NCI-H128 (cell line): ENCODE measurements around the gene CLDN24.

ENCODE experiments used
- DNase-seq: peaks from one replicate; lab custom pipeline; 2025; ENCODE audit not compliant: unreplicated experiment; lab: John Stamatoyannopoulos, UW

The CLDN24 gene

DNA sequence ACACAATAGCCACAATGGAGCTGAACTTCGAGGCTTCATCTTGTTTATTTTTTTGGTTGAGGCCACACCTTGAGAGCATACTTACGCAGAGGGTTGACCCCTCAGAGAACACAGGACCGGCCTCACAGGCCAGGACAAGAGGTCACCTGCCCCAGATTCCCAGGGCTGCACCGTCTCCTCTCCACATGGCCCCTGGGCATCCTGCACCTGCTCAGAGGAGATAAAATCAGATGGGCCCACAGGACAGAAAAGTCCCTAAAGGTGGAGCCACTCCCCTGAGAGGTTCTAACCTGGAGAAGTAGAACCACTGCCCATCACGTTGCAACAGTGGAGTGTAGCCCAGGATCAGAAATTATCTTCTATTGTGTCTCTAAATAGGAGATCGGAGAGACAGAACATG lies 1.1 kb upstream of the CLDN24 start:
- DNase-seq = no peak

DNA sequence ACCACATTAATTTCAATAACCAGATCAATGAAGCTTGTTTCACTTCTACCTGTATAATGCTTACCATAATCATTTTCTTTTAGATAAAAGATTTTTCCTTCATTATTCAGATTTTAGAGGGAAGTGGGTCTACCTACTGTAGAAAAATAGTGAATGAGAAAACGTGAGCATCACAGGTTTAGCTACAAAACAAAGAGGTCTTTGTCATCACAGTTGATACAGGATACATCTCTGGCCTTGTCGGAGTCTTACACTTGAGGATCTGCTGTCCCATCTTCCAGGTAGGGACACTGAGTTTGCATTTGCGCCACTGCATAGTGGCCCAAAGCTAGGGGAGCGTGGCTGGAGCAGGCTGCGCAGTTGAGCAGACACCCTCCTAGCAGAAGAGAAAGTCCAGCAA lies 710 bp downstream of the CLDN24 start:
- DNase-seq = no peak

DNA sequence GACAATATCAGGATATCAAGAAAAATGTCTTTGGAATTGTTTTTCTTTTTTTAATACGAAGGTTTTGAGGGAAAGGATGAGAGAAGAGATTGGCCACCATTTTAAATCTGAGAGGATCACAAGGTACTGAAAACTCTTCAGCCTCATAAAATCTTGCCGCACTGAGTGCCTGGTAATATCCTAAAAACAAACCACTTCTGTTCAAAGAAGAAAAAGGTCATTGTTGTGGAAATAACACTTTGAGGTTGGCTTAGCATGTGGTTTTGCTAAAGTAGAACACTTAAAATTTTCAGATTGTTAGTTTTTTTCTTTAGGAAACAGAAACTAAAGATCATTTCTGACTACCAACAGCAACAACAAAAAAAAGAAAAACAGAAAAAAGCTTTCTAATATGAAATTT lies 1.1 kb downstream of the CLDN24 start:
- no peak for DNase-seq

DNA sequence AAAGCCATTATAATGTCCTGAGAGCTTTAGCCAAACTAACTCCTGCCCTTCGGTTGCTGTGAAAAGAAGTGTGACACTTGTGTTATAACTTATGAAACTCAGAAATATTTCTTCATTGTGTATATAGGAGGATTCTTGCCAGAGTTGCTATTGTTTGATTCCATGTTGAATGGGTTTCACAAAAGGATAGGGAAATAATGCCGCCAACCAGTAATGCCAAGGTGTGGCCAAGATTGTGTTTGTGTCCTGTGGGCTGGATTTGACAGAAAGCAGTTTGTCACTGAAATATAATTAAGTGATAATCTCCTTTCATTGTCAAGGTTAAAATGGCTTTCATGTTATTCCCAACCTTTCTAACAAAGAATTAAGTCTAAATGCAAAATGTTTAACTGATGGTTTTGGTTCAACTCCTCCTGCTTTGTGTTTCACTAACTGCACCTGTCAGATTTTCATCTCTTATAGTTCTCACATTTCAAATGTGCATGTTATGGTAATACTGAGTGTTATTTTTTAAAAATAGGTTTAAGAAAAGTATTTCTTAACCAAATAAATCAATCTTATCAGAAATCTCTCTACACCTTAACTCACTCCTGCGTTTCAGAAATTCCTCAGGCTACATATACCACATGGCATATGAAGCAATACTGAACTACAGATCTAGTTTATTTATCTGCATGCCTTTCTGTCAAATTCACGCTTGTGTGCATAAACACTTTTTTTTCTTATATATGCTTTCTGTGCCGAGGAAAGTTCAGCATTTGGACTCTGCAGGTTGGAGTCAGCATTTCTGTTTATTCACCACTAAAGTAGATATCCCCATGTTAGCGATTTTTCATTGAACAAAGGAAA lies 1.8 kb downstream of the CLDN24 start, which contains the start of gene CLDN22:
CLDN22 (minus strand) TSS at position 66 of the 849 bp plus-strand sequence; CDS start at position 8, 58 bp downstream.
- no peak for DNase-seq

DNA sequence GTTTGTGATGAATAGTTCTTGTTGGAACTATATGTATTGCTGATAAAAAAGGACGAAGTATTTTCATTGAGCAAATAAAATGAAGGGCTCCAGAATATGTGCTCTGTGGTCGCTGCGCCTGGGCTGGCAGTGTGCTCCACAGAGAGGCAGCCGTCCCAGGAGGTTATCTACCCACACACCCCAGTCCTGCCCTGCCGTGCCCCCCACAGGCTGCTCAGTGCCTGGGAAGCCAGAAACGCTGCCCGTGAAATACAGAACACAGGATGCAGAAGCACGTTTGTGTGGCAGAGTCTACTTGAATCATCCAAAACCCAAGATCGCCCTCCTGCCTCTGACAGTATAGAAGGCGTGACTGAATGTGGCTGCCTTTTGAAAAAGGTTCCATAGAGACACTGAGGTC lies 3.6 kb downstream of the CLDN24 start:
- no peak for DNase-seq

DNA sequence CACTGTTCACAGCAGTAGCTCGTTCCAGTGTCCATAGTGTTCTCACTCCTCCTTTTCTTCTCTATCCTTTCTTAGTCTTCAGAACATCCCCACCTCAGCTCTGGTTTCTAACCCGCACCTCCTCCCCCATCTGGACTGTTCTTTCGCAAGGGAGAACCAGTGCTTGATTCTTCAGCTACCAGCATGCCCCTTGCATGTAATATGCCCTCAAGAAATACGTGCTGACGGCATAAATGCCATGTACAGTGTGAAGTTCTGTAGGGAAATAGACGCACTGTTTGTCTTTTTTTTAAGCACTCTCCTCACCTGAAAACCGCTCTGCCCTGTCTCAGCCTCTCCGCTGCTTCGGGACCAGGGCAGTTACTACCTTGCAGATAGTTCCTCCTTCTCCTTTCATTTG lies 7.4 kb downstream of the CLDN24 start:
- DNase-seq = no peak

DNA sequence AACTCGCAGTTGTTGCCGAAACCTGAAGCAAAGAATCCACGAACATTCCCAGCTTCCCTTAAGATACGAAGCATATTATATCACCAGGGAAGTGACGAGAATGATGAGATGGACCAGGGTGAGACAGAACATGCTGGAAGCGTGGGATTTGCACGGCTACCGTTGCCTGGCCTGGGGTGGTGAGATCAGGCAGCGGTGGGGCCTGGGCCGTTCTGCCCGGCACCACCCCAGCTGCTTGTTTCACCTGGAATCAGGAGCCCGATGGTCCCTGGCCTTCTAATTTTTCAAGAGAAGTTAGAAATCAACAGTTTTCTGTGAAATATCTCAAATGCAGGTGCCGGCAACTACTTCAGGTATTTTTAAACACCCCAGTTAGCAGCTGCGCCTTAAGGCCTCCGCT lies 7.9 kb downstream of the CLDN24 start:
- DNase-seq = no peak

DNA sequence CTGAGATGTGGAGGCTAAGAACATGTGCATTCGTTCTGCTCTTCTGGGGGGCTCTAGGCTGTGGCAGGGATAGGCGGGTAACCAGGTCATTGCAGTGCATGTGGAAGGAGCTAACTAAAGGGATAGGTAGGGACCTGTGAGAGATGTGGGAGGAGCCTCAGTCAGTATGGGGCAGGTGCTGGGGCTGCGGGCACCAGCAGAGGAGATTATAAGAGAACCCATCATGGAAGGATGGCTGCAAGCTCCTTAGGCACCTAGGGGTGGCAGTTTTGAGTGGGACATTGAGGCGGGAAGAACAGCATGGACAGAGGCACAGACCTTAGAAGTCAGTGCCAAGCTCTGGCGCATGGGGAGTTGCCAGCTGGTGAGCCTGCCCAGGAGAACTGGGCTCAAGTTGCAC lies 9.4 kb downstream of the CLDN24 start:
- DNase-seq = no peak

DNA sequence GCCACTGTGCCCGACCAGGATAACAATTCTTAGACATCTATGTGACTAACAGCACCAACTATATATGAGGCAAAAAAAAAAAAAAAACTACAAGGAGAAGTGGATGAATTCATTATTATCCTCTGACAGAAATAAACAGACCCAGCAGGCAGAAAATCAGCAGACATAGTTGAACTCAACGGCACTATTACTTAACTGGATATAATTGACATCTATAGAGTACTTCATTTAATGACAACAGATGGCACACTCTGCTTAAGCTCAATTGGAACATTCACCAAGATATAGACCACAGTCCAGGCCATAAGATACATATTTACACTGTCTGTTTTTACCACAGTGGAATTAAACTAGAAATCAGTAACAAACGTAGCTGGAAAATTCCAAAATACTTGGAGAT lies 15.4 kb downstream of the CLDN24 start:
- DNase-seq = peak; percentile 3

DNA sequence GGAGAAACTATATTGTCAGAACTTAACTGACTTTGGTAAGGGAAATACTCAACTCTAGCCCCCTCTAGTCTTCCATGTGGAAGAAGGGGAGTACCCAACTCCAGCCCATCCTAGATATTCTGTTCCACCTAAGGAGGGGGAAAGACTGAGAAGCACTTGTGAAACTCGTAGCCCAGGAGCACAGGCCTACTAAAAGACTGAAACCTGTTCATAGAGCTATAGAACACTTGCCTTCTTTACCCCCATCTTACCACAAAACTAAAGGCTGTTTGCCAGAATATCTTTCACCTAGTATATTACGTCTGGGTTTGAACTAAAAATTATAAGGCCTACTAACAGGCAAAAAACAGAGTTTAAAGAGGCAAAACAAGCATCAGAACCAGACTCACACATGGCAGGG lies 17.7 kb downstream of the CLDN24 start:
- DNase-seq = no peak

DNA sequence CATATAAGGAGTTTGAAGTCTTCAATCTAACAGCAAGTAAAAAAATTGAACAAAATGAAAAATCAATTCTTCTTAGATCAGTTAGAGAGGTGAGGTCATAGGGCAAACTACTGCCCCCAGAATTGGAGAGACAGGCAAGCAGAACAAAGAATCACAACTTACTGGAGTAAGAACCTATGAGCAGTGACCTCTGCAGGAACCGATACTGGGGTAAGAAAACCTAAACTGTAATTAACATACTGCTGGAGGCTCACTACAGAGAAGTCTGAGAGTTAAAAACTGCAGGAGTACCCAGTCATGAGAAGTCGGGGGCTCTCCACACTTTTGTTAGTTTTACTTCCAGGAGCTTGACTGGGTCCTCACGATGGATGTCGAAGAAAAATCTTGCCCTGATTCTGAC lies 18.2 kb downstream of the CLDN24 start:
- DNase-seq = no peak

DNA sequence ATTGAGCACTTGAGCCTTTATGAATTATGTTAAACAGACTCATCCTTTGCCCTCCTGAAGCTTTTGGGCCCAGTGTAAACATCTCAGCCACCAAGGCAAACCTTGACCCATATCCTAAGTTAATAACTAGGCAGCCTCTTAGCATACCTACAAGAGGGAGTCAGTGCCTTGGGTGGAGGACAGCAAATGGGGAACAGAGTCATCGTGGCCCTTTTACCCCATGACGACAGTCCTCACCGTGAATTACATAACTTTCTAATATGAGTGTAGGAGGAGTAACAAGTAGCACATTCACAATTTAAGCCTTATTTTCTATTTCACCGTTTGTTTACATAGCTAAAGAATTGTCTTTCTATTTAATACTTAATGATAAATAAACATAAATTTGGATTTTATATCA lies 18.9 kb downstream of the CLDN24 start:
- no peak for DNase-seq

DNA sequence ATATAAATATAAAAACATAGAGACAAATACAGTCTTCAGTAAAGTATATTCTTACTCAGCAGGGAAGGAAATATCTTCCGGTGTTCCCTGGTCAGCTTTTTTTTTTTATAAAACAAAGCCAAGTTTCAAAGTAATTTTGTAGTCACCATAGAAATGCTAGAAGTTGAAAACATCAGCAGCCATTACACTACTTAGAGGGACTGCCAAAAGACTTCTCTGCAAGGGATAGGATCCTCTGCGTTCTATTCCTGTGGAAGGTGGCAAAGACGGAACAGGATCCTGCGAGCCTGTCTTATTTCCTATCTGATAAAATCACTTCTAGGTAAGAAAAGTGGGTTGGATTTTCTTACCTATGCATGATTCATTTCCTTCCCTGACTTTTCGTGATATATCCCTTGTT lies 21.6 kb downstream of the CLDN24 start:
- DNase-seq = no peak

DNA sequence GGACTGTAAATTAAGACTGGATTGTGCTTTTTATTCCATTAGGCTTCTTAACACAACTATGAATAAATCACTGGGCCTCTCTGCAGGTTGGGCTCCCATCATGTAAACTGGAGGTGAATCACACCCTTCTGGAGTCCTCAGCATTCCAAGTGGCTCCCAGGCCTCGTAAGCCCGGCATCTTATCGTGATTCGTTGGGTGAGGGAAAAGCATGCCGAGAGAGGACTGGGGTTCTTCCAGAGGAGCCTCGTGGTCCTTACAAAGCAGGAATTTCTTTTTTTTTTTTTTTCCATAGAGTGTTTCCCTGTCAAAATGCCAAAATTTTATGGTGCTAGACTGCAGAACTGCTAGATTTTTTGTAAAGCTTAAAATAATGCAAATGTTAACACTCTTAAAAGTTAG lies 22.2 kb downstream of the CLDN24 start:
- no peak for DNase-seq

DNA sequence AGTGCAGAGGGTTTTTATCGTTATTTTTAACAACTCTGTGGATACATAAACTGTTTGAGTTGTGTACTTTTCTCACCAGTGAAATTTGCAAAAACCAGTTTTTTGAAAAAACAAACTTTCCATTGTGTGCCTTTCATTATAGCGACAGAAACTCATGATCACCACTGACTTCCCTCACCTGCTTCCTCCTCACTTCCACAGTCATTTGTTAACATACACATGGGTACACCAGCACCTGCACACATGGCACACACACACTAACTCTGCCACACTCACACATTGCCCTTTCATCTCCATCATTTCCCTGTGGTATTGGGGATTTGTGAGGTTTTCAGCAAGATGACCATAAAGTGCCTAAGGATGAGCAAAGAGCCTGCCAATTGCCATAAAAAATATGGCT lies 22.8 kb downstream of the CLDN24 start:
- no peak for DNase-seq

DNA sequence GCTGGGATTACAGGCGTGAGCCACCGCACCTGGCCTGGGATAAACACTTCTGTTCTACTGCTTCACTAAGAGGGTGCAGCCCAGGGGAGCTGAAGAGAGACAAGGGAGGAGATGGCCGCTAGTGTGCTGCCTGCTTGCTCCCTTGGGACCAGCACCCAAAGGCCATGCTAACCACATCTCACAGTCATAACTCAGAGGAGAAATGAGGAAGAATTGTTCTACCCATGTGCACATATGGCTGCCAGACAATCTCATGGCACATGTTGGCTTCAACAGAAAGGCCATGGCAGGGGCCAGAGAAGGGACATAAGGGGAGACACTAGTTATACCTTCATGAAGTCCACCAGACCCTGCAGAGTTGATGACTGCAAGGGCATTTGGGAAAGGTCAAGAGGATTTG lies 24.6 kb downstream of the CLDN24 start:
- no peak for DNase-seq

DNA sequence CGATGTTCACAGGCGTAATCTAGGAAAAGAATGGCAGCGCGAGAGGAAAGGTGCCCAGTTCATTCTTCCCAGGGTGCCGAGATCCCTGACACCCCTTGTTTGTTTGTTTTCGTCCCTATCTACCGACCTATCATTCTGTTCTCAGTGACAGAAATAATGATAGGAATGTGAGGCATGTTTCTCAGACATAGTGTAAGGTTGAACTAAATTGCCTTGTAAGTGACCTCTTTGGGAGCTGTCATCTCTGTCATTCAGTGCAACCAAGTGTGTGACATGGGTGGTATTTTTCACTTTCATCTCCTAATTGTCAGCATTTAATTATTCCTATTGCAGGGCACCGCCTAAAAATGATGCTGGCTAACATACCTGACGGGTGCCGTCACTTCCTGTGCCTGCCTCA lies 26.5 kb downstream of the CLDN24 start:
- DNase-seq = no peak

DNA sequence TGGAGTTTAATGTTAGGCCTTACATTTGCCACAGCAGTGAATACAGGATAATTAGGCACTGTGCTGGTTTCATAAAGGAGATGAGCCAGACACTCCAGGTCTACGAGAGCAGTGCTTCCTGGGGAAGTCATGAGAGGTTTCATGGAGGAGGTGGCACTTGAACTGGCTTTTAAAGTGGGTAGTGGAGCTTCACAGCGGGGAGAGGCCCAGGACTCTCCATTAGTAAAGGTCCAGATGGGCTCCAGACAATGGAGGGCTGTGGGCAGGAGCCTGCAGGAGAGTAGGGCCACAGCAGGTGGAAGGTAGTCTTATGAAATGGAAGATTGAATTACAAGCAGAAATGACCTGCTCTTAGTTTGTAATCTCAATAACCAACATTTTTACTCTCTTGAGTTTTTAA lies 31.2 kb downstream of the CLDN24 start:
- DNase-seq = peak; percentile 33

DNA sequence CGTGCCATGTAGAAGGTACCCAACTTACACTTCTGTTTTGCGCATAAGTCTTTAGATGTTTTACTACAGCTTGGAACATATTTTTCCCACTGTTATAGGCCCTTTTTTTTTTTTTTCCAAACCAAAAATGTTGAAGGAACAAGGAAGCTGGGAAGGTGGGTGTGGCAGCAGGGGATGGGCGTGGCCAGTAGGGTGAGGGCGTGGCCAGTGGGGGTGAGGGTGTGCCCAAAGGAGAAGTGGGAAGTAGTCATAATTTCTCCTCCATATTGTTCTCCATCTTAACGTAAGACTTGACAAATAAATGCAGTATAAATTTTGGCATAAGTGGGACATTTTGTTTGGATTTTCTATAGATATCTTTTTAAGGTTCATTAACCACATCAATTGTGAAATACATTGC lies 32.5 kb downstream of the CLDN24 start:
- DNase-seq = no peak

DNA sequence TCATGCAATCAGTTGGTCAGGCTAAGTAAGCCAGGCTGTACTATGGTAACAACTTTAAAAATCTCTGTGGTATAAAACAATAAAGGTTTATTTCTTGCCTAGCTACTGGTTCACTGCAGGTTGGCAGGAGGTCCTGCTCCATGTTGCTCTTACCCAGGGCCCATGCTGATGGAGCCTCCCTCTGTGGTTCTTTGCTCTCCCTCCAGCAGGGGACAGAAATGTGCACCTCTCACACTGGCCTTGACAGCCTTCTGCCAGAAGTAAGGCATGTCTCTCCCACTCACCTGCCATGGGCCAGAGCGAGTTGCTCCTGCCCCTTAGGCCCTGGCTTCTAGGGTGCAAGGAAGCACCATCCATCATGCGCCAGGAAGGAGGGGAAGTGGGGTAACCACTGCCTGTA lies 33.3 kb downstream of the CLDN24 start:
- no peak for DNase-seq

DNA sequence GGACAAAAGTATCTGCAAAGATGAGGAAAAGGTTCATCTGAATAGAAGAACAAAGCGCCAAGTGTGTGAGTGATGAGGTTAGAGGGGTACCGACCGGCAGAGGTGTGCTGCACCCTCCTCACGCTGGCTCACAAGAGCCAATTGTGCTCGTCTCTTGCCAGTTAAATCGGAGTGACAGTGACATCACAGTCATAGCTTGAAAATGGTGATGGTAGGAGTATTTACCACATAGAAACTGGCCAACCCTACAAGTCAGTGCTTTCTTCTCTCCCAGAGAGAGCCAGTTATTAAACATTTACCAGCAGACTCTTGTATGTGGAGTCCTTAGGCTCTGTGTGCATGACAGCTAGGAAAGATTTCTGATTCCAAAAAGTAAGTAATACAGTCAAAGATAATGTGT lies 34.5 kb downstream of the CLDN24 start:
- DNase-seq = no peak

DNA sequence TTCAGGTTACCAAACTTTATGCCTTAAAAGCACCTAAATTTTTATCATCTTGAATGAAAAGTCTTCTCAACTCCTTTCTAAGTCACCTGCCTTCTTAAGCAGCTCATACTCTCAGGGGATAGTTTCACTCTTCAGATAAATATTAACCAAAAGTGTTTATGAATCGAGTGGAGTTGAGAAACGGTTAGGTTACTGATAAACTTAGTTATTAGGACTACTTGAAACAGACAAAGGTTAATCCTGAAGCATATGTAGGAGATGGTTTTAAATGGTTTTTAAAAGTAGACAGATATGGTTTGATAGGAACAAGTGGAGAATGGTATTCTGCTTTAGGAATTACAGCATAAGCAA lies 34.9 kb downstream of the CLDN24 start:
- no peak for DNase-seq

DNA sequence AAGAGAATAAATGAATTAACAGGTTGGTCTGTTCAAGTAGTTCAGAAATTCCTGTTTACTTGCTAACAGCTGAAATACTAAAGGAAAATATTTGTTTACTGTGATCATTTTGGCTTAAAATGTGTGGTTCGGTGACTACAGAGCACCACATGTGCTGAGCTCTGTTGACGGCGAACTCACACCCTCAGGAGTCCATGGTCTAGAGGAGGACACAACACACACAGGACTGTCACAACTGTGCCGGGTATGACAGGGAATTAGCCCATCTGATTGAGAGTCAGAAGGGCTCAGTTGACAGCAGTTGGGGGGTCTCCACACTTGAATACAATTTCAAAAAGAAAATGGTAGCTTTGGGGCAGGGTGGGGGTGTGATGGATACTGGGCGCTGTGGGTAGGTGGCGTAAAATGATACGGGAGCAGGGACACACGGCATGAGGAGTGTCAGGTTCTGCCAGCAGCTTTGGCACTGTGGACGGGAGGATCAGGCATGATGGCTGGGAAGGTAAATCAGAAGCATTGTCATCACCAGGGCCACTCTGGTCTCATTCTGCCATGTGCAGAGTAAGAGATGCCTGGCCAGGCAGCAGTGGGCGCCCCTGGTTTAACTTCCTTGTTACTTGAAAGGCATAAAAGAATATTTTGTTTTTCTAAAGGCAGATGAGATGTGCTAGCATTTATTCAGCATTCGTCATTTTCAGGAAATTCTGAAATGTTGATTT lies 35.5 kb downstream of the CLDN24 start:
- no peak for DNase-seq
